D721Med (cell line): ENCODE data around the gene PTK6.

ENCODE experiments used
- DNase-seq: peaks from one replicate; pipeline ENCODE4 v3.0.0; 2011; ENCODE audit warnings: low spot score; ENCODE audit not compliant: insufficient read length
- FAIRE-seq: peaks from 2 replicates; lab custom pipeline; 2011; peaks lifted over from hg19 to GRCh38; lab: Jason Lieb, UNC
- CTCF ChIP-seq: IDR thresholded peaks from 2 replicates; pipeline ENCODE4 v1.5.1; 2012; ENCODE audit warnings: mild to moderate bottlenecking, control low read depth; ENCODE audit not compliant: insufficient read depth; ENCODE audit errors: missing control alignments

PTK6 gene

GRCh38 chr20:63478346-63479302, 58.6 kb downstream of the PTK6 start:
- TF ChIP-seq CTCF, result no peak
- FAIRE-seq (no peak), DNase-seq (no peak)
